Fibroblast of lung (primary cell): ENCODE measurements around the gene UHRF2.

ENCODE experiments used
- CTCF ChIP-seq, 2 donors: IDR thresholded peaks in 1 of 2; conservative IDR thresholded peaks in 1 of 2; 1 replicate in 1 of 2; 2 replicates in 1 of 2; pipeline ENCODE4 v1.5.1; 2011 to 2012; ENCODE audit warnings: low read length in 2 of 2, control low read depth in 1 of 2, inconsistent platforms in 1 of 2, low read depth in 1 of 2, mild to moderate bottlenecking in 1 of 2
- EZH2 ChIP-seq: IDR thresholded peaks from 2 replicates; pipeline ENCODE4 v1.5.1; 2012; ENCODE audit warnings: low read length, control low read depth, mild to moderate bottlenecking; ENCODE audit errors: missing control alignments

DNA sequence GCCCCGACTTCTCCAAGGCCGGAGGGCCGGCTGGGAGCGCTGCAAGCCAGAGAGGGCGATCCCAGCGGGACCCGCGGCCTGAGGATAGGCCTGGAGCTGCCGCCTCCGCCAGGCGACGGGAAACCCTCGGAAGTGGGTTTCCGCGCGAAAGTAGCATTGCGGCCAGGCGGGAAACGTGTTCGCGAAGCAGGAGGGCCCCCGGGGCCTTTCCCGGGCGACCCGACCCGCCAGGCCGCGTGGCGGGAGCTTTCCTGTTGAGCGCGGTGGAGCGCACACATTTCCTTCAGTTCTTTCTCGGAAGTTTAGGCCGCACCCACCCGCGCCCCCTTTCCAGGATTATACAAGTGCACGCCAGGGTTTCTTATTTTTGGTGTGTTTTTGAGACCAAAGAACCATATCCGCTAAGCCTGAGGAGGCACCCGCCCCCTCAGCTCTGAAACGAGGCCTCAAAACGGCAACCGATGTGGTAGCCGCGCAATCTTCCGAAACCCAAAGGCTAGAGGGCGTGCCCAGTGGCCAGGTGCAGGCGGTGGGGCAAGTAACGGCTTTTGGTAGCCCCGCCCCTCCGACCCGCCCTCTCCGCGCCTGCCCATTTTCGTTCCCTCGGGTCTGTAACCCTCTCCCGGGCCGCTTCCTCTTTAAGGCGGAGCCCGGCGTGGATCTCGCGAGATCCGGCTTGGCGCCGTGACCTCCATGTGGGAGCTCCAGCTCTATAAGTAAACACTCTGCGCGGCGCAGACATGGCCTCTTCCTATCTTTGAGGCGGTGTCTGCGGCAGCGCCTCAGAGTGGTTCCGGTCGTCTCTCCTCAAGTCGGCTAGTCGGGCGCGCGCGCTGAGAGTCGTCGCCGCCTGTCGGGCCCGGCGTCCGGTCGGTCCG lies at the start of gene UHRF2:
- TF ChIP-seq CTCF (conservative IDR thresholded peaks at IDR 0.05 in 1 of 2, IDR thresholded peaks at IDR 0.05 in 1 of 2; ENCODE audit: low read depth in 1 of 2, low read length in 2 of 2), result no peak
- no peak for TF ChIP-seq EZH2
